ENCODE results near the gene PAPSS2.

The PAPSS2 gene

DNA sequence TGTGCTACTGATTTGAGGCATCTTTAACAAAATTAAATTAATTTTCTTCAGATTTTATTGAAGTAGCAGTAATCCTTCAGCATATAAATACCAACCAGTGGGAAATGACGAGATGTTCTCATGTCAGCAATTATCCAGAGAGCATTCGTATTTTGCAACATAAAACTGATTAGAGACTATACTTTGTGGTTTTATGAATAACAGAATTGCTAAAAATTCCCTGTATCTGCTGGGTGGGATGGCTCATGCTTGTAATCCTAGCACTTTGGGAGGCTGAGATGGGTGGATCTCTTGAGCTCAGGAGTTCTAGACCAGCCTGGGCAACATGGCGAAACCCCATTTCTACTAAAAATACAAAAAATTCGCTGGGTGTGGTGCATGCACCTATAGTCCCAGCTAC, 101.5 kb downstream of the PAPSS2 start:
- Histone ChIP-seq H3K27me3 (ENCODE audit: control insufficient read depth, insufficient read depth, low read length) (no peaks in the 10 kb centered on the region), H3K4me3 (ENCODE audit: low read length) (no peak overlapping the region), H3K36me3 (ENCODE audit: control insufficient read depth, insufficient read depth, low read length) (no peaks in the 10 kb centered on the region), H3K4me1 (ENCODE audit: control insufficient read depth, insufficient read depth, low read length) (no peaks in the 10 kb centered on the region), H3K27ac (ENCODE audit: low read length) (no peak overlapping the region), H3K9me3 (ENCODE audit: control insufficient read depth, insufficient read depth, low read length) (no peaks in the 10 kb centered on the region)
- no peak for DNase-seq (ENCODE audit: low read depth, low spot score)
- no CpG with 5 or more reads among the region's 4 CpGs for WGBS (ENCODE audit: insufficient coverage, insufficient read length)

GRCh38 chr10:87761892-87762291, 102.2 kb downstream of the PAPSS2 start:
- Histone ChIP-seq H3K9me3 (ENCODE audit: control insufficient read depth, insufficient read depth, low read length) (no peaks in the 10 kb centered on the region), H3K4me1 (ENCODE audit: control insufficient read depth, insufficient read depth, low read length) (no peaks in the 10 kb centered on the region), H3K27ac (ENCODE audit: low read length) (no peak overlapping the region), H3K4me3 (ENCODE audit: low read length) (no peak overlapping the region), H3K36me3 (ENCODE audit: control insufficient read depth, insufficient read depth, low read length) (no peaks in the 10 kb centered on the region), H3K27me3 (ENCODE audit: control insufficient read depth, insufficient read depth, low read length) (no peaks in the 10 kb centered on the region)
- no CpG with 5 or more reads among the region's 2 CpGs for WGBS (ENCODE audit: insufficient coverage, insufficient read length)
- DNase-seq (ENCODE audit: low read depth, low spot score) = no peak

- H3K36me3 ChIP-seq (ENCODE audit: control insufficient read depth, insufficient read depth, low read length) = no peaks in the 10 kb centered on the region
- H3K27ac ChIP-seq (ENCODE audit: low read length) = no peak overlapping the region
- H3K4me1 ChIP-seq (ENCODE audit: control insufficient read depth, insufficient read depth, low read length) = 0 out of 2 replicates have a peak, but pooled peaks cover 1% of the 10 kb centered on the region
- no peak overlapping the region for H3K4me3 ChIP-seq (ENCODE audit: low read length)
- H3K9me3 ChIP-seq (ENCODE audit: control insufficient read depth, insufficient read depth, low read length) = no peaks in the 10 kb centered on the region
- no peaks in the 10 kb centered on the region for H3K27me3 ChIP-seq (ENCODE audit: control insufficient read depth, insufficient read depth, low read length)
- no peak for DNase-seq (ENCODE audit: low read depth, low spot score)
- no CpG with 5 or more reads among the region's 5 CpGs for WGBS (ENCODE audit: insufficient coverage, insufficient read length)
Observed at GRCh38 chr10:87763086-87763861, 103.6 kb downstream of the PAPSS2 start.

DNA sequence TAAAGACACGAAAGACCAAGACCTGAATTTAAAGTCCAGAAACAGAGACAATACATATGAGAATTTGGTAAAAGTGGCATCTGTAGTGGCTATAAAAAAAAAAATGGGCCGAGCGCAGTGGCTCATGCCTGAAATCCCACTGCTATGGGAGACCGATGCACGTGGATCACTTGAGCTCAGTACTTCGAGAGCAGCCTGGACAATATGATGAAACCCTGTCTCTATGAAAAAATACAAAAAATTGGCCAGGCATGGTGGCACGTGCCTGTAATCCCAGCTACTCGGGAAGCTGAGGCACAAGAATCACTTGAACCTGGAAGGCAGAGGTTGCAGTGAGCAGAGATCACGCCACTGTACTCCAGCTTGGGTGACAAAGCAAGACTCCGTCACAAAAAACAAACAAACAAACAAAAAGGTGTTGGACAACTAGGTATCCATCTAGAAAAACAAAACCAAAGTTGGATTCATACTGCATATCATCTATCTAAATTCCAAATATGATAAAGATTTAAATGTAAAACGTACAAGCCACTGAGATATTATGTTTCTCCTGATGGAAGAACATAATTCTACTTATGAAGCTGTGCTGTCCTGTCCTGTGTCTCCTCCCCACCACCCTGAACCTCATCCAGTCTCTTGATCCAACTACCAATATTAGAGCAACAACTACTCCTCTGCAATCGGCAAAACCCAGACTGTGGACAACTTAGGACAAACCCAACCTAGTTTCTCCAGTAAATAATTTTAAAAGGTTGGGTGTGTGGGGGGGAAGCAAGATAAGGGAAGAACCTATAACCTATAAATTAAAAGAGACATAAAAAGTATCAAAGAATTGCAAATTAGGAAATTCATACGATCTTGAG, 104.6 kb downstream of the PAPSS2 start:
- Histone ChIP-seq H3K36me3 (ENCODE audit: control insufficient read depth, insufficient read depth, low read length) (no peaks in the 10 kb centered on the region), H3K27ac (ENCODE audit: low read length) (no peak overlapping the region), H3K4me1 (ENCODE audit: control insufficient read depth, insufficient read depth, low read length) (0 out of 2 replicates have a peak, but pooled peaks cover 1% of the 10 kb centered on the region), H3K4me3 (ENCODE audit: low read length) (no peak overlapping the region), H3K27me3 (ENCODE audit: control insufficient read depth, insufficient read depth, low read length) (no peaks in the 10 kb centered on the region), H3K9me3 (ENCODE audit: control insufficient read depth, insufficient read depth, low read length) (no peaks in the 10 kb centered on the region)
- WGBS (ENCODE audit: insufficient coverage, insufficient read length) = no CpG with 5 or more reads among the region's 13 CpGs
- DNase-seq (ENCODE audit: low read depth, low spot score) = no peak

- no peaks in the 10 kb centered on the region for H3K36me3 ChIP-seq (ENCODE audit: control insufficient read depth, insufficient read depth, low read length)
Observed at GRCh38 chr10:87765666-87766376, 106.1 kb downstream of the PAPSS2 start.

DNA sequence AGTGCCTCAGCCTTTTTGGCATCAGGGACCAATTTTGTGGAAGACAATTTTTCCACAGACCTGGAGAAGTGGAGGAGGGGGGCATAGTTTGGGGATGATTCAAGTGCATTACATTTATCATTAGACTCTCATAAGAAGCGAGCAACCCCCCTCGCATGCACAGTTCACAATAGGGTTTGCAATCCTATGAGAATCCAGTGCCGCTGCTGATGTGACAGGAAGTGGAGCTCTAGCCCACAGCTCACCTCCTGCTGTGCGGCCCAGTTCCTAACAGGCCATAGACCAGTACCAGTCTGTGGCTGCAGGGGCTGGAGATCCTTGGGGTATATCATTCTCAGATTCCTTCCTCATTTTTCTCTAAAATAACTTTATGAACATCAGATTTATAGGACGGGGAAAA, 107.6 kb downstream of the PAPSS2 start:
- WGBS (ENCODE audit: insufficient coverage, insufficient read length) = no CpG with 5 or more reads among the region's 5 CpGs
- Histone ChIP-seq H3K27me3 (ENCODE audit: control insufficient read depth, insufficient read depth, low read length) (no peaks in the 10 kb centered on the region), H3K36me3 (ENCODE audit: control insufficient read depth, insufficient read depth, low read length) (no peaks in the 10 kb centered on the region), H3K9me3 (ENCODE audit: control insufficient read depth, insufficient read depth, low read length) (no peaks in the 10 kb centered on the region), H3K4me1 (ENCODE audit: control insufficient read depth, insufficient read depth, low read length) (0 out of 2 replicates have a peak, but pooled peaks cover 1% of the 10 kb centered on the region), H3K4me3 (ENCODE audit: low read length) (no peak overlapping the region), H3K27ac (ENCODE audit: low read length) (no peak overlapping the region)
- DNase-seq (ENCODE audit: low read depth, low spot score) = peak; percentile 37

More at GRCh38 chr10:87765666-87766376, 106.1 kb downstream of the PAPSS2 start:
- Histone ChIP-seq H3K4me1 (ENCODE audit: control insufficient read depth, insufficient read depth, low read length) (0 out of 2 replicates have a peak, but pooled peaks cover 1% of the 10 kb centered on the region), H3K27me3 (ENCODE audit: control insufficient read depth, insufficient read depth, low read length) (no peaks in the 10 kb centered on the region), H3K27ac (ENCODE audit: low read length) (no peak overlapping the region), H3K4me3 (ENCODE audit: low read length) (no peak overlapping the region), H3K9me3 (ENCODE audit: control insufficient read depth, insufficient read depth, low read length) (no peaks in the 10 kb centered on the region)
- WGBS (ENCODE audit: insufficient coverage, insufficient read length) = no CpG with 5 or more reads among the region's 5 CpGs
- no peak for DNase-seq (ENCODE audit: low read depth, low spot score)

DNA sequence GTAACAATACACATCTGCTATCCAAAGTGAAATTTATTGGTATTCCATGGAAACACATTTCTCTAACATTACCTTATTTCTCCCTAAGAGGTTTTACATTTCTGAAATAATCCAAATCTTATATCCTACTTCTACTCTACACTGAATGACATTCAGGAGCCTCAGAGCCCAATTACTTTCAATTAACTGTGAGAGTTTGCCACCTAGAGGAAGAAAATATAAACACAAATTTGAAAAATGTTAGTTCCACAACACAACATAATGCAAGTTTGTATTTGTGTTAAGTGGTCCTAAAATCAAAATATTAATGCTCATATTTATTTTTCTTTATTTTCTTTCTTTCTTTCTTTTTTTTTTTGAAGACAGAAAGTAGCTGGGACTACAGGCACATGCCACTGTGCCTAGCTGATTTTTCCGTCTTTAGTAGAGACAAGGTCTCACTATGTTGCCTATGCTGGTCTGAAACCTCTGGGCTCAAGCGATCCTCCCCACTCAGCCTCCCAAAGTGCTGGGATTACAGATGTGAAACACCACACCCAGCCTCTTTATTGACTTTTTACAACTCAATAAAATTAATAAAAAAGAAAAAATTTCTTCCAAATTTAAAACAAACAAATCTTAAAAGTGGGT, 112.3 kb downstream of the PAPSS2 start:
- Histone ChIP-seq H3K9me3 (ENCODE audit: control insufficient read depth, insufficient read depth, low read length) (no peaks in the 10 kb centered on the region), H3K36me3 (ENCODE audit: control insufficient read depth, insufficient read depth, low read length) (no peaks in the 10 kb centered on the region), H3K27me3 (ENCODE audit: control insufficient read depth, insufficient read depth, low read length) (no peaks in the 10 kb centered on the region), H3K27ac (ENCODE audit: low read length) (no peak overlapping the region), H3K4me3 (ENCODE audit: low read length) (no peak overlapping the region), H3K4me1 (ENCODE audit: control insufficient read depth, insufficient read depth, low read length) (peaks cover 1% of the 10 kb centered on the region; the same call in 1 of the 2 replicates)
- no CpG with 5 or more reads among the region's 2 CpGs for WGBS (ENCODE audit: insufficient coverage, insufficient read length)
- DNase-seq (ENCODE audit: low read depth, low spot score) = no peak

- Histone ChIP-seq H3K27ac (ENCODE audit: low read length) (no peak overlapping the region), H3K36me3 (ENCODE audit: control insufficient read depth, insufficient read depth, low read length) (no peaks in the 10 kb centered on the region), H3K4me1 (ENCODE audit: control insufficient read depth, insufficient read depth, low read length) (no peaks in the 10 kb centered on the region; the same call in 1 of the 2 replicates), H3K27me3 (ENCODE audit: control insufficient read depth, insufficient read depth, low read length) (no peaks in the 10 kb centered on the region), H3K9me3 (ENCODE audit: control insufficient read depth, insufficient read depth, low read length) (no peaks in the 10 kb centered on the region), H3K4me3 (ENCODE audit: low read length) (no peak overlapping the region)
- no CpG with 5 or more reads among the region's 4 CpGs for WGBS (ENCODE audit: insufficient coverage, insufficient read length)
- DNase-seq (ENCODE audit: low read depth, low spot score) = no peak
Observed at GRCh38 chr10:87775766-87776165, 116.1 kb downstream of the PAPSS2 start.

GRCh38 chr10:87776328-87776727, 116.7 kb downstream of the PAPSS2 start:
- Histone ChIP-seq H3K9me3 (ENCODE audit: control insufficient read depth, insufficient read depth, low read length) (no peaks in the 10 kb centered on the region), H3K27ac (ENCODE audit: low read length) (no peak overlapping the region), H3K4me1 (ENCODE audit: control insufficient read depth, insufficient read depth, low read length) (no peaks in the 10 kb centered on the region; the same call in 1 of the 2 replicates), H3K36me3 (ENCODE audit: control insufficient read depth, insufficient read depth, low read length) (no peaks in the 10 kb centered on the region), H3K27me3 (ENCODE audit: control insufficient read depth, insufficient read depth, low read length) (no peaks in the 10 kb centered on the region), H3K4me3 (ENCODE audit: low read length) (no peak overlapping the region)
- no peak for DNase-seq (ENCODE audit: low read depth, low spot score)
- no CpG with 5 or more reads among the region's 6 CpGs for WGBS (ENCODE audit: insufficient coverage, insufficient read length)

DNA sequence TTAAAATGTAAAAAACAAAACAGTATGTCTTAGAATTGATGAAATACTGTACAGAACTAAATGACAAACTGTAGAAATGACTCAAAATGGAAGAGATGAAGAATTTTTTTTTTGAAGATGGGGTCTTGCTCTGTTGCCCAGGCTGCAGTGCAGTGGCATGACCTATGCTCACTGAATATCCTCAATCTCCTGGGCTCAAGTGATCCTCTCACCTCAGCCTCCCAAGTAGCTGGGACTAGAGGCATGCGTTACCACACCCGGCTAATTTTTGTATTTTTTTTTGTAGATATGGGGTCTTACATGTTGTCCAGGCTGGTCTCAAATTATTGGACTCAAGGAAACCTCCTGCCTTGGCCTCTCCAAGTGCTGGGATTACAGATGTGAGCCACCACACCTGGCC, 121.9 kb downstream of the PAPSS2 start:
- no CpG with 5 or more reads among the region's 2 CpGs for WGBS (ENCODE audit: insufficient coverage, insufficient read length)
- no peaks in the 10 kb centered on the region for H3K4me1 ChIP-seq (ENCODE audit: control insufficient read depth, insufficient read depth, low read length)
- no peak overlapping the region for H3K27ac ChIP-seq (ENCODE audit: low read length)
- no peaks in the 10 kb centered on the region for H3K27me3 ChIP-seq (ENCODE audit: control insufficient read depth, insufficient read depth, low read length)
- no peak overlapping the region for H3K4me3 ChIP-seq (ENCODE audit: low read length)
- DNase-seq (ENCODE audit: low read depth, low spot score) = no peak
- no peaks in the 10 kb centered on the region for H3K9me3 ChIP-seq (ENCODE audit: control insufficient read depth, insufficient read depth, low read length)
- no peaks in the 10 kb centered on the region; the same call in 1 of the 2 replicates for H3K36me3 ChIP-seq (ENCODE audit: control insufficient read depth, insufficient read depth, low read length)

All from iPS DF 6.9 (cell line).